ENCODE data around the gene EEF1G. TPM values are rescaled to one million over a fixed set of nuclear protein-coding genes. Genes with fewer than 3 reads are reported as not detected.

EEF1G gene
- polyA plus RNA-seq, 4 donors, result 2,022 to 2,343 (median 2,282) TPM

- no peak for DNase-seq (ENCODE audit: low read depth in 4 of 4, low spot score in 2 of 4)
Measured at GRCh38 chr11:62543680-62544444, 29.8 kb downstream of the EEF1G start.

DNA sequence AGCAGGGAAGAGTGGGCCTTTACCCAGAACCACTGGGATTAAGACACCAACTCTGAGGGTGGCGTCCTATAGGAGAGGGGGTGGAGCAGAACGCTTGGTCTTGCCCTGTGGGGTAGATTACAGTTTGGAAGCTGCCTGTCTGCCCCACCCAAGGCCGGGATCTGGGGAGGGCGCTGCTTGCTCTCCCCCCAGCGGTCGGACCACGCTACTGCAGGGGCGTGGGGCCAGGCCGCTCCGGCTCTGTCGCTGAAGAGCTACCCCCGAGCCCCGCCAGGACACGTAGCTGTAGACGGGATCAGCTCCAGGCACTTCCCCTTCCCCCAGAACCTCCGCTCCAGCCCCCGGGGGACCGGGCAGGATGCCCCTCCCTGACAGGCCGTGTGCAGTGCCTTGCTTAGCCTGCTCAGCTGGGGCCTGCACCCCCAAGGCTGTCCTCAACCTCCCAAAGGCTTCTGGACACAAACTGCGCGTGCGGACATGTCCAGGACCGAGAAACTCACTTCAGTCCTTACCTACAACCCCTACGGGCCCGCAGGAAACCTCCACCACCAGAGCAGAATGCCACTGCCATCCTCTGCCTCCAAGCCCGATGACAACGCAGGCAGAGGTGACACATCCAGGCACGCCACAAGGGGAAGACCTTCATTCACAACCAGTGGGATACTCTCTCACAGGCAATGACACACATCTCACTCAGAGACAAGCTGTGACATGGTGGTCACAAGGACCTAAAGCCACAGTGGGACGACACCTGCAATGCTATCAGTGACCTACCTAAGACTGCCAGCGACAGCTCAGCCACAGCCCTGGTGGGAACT, 30.7 kb downstream of the EEF1G start:
- DNase-seq (ENCODE audit: low read depth in 4 of 4, low spot score in 2 of 4), result peak in 1 of 4 donors; percentile 53

DNA sequence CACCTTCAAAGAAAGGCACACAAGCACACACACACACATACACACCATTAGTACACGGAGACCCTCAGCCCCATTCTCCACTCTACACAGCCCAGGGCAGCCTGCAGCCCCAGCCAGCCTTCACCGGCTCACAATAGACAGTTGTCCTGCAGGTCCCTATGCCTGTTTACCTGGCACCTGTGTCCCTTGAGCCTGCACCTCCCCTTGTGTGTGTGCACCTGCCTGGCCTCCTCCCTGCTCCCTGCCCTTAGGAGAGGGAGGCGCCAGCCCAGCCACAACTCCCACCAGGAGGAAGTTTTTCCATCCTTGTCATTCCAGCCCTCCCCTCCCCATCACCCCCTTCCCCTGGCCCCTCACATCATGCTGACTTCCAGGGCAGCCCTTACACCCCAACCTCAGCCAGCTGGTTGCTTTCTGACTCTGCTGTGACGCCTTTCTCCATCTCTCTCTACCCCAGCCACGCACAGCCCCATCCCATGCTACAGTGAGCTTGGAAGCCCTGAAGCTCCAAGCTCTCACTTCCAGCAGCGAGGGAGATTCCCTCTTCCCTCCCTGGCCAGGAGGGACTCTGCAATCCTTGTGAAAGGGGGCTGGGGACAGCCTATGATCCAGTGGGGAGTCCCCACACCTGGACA, 31.5 kb downstream of the EEF1G start:
- DNase-seq (ENCODE audit: low read depth in 4 of 4, low spot score in 2 of 4), result no peak

DNA sequence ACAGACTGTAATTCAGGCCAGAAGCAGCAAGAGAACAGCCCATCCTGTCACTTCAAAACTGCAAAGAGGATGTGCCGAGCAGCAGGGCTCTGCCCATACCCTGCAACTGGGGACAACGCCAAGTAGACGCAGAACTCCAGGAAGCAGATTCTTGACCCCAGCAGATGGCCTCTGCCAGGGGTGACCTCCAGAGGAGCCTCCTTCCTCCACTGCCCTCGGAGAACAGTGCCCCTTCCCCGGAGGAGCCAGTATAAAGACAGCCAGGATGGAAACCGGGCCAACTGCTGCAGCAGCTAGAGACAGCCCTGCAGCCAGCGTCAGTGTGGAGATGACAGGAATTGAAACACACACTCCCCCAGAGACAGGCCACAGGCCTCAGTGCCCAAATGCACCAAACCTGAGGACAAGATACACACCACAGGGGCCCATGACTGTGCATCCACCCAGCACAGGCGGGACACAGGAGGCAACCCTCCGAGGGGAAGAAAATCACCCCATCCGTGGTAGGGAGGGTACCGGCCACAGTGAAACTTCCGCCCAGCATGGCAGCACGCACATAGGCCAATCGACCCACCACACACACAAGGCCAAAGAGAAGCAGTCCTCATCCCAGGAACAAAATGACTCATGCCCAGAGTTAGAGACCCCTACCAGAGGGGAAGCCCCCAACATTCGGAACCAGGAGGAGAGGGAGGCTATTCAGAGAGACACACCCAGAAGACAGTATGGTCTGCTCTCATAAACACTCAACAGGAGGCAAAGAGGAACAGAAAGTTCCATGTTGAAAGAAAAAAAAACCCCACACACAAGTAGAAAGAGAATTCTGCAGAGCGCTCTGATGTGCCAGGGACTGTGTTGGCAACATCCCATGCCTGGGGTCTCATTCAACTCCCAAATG, 32.6 kb downstream of the EEF1G start:
- DNase-seq (ENCODE audit: low read depth in 4 of 4, low spot score in 2 of 4), result no peak

GRCh38 chr11:62539238-62539925, 34.3 kb downstream of the EEF1G start:
- no peak for DNase-seq (ENCODE audit: low read depth in 4 of 4, low spot score in 2 of 4)

GRCh38 chr11:62538470-62539237, 35.0 kb downstream of the EEF1G start:
- DNase-seq (ENCODE audit: low read depth in 4 of 4, low spot score in 2 of 4), result no peak

DNA sequence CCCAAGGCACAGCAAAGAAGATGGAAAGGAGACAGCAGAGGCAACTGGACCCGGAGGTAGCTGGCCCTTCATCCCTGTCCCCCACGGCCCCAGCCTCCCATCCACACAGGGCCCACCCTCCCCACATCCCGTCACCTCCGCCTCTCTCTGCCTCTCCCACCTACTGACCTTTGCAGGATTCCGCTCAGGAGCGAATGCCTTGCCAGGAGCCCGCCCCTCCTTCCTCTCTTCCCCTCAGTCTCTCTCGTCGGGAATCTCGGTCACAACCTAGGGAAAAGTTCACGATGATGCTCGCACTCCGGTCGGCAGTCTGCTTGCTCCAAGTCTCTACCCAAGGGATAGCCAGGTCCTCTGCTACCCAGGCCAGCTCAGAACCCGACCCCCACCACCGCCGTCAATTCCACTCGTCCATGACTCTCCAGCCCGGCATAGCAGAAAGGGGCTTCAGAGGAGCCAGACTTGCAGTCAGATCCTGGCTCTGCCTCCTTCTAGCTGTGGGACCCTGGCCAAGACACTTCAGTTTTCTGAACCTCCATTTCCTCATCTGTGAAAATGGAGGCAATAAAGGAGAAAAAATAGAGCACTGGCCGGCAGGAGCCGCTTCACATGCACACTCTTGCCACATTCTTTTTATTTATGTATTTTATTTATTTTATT, 37.3 kb downstream of the EEF1G start:
- no peak for DNase-seq (ENCODE audit: low read depth in 4 of 4, low spot score in 2 of 4)

- DNase-seq (ENCODE audit: low read depth in 4 of 4, low spot score in 2 of 4), result no peak
Measured at GRCh38 chr11:62535802-62536201, 37.9 kb downstream of the EEF1G start.

GRCh38 chr11:62534779-62535545, 38.7 kb downstream of the EEF1G start:
- no peak for DNase-seq (ENCODE audit: low read depth in 4 of 4, low spot score in 2 of 4)

GRCh38 chr11:62532096-62532495, 41.6 kb downstream of the EEF1G start:
- no peak for DNase-seq (ENCODE audit: low read depth in 4 of 4, low spot score in 2 of 4)

GRCh38 chr11:62516736-62517371, 56.8 kb downstream of the EEF1G start:
- no peak for DNase-seq (ENCODE audit: low read depth in 4 of 4, low spot score in 2 of 4)

GRCh38 chr11:62514151-62514550, 59.5 kb downstream of the EEF1G start:
- no peak for DNase-seq (ENCODE audit: low read depth in 4 of 4, low spot score in 2 of 4)

DNA sequence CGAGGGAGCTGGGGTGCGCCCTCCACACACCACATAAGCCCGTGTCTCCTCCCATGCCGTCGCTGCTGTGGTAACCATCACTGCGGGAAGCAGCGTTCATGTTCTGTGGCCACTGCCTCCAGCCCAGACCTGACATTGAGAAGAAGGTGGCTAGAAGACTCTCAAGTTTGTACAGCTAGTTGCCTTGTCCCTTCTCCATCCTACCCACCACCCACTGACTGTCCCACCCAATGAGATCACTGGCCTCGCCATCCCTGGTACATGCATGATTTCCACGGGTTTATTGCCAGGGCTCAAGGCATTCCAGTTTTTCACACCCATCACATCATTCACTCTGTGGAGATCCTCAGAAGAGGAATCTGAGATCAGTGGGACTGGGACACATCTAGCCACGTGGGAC, 60.1 kb downstream of the EEF1G start:
- DNase-seq (ENCODE audit: low read depth in 4 of 4, low spot score in 2 of 4), result no peak

- DNase-seq (ENCODE audit: low read depth in 4 of 4, low spot score in 2 of 4), result no peak
Measured at GRCh38 chr11:62512961-62513360, 60.7 kb downstream of the EEF1G start.

Data from left renal cortex interstitium (tissue), 4 donors.